Upper lobe of left lung (tissue), 4 donors: ENCODE data around the gene GLRB.

Source experiments
- CTCF ChIP-seq, 6 experiments: fragments of 450-650 bp in 4 of 6; fragments of 200-600 bp in 2 of 6; sonication (generic) in 2 of 6; IDR thresholded peaks; one replicate each; pipeline ENCODE4 v1.5.1; 2016 to 2019; ENCODE audit warnings: antibody characterized with exemption in 6 of 6
- EP300 ChIP-seq, 4 donors: sonication (generic); formaldehyde crosslinking; IDR thresholded peaks; one replicate each; pipeline ENCODE4 v1.5.1; 2017; ENCODE audit warnings: antibody characterized with exemption in 4 of 4, control low read depth in 2 of 4
- POLR2A ChIP-seq, 4 donors: fragments of 450-650 bp; IDR thresholded peaks; one replicate each; pipeline ENCODE4 v1.5.1; 2016 to 2017; ENCODE audit warnings: antibody characterized with exemption in 4 of 4, mild to moderate bottlenecking in 2 of 4

GRCh38 chr4:157221426-157221894 lies 145.5 kb downstream of the GLRB start:
- TF ChIP-seq CTCF (IDR thresholded peaks at IDR 0.05) (no peak), POLR2A (IDR thresholded peaks at IDR 0.05) (no peak), EP300 (IDR thresholded peaks at IDR 0.05) (no peak)
